Fibroblast of skin of back (primary cell): Measurements from ENCODE around the gene B3GNT3.

ENCODE experiments used
- DNase-seq: peaks from one replicate; pipeline ENCODE4 v3.0.0-alpha.2; 2013

Gene B3GNT3

DNA sequence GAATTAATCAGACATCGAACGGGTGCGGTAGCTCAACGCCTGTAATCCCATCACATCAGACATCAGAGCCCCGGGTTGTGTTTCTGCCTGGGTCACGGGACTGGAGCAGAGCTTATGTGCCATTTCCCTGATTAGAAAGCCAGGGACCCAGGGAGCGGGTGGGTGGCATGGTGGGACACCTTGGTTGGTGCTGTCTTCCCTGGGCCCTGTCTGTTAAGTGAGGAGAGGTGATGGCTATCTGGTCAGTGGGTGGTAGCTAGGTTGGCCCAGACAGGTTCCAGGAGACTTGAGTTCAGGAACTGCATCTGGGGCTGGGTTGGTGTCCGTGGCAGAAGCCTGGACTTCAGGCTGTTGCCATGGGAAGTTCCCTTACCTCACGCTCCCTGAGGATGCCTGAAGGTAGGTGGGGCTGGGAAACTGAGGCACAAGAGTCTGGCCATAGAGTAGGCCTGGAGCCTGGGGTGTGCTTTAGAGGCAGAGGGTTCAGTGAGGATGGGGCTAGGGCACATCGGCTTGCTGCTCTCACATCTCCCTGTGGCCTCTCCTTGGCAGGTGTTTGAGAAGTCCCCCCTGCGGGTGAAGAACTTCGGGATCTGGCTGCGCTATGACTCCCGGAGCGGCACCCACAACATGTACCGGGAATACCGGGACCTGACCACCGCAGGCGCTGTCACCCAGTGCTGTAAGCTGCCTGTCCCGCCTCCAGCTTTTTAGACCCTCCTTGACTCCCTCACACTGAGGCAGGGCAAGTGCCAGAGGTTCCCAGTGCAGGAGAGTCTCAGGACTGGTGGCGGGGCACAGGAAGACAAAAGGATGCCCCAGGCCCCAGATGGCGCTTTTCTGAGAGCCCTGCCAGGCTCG is 66.8 kb downstream of the B3GNT3 start:
- no peak for DNase-seq

DNA sequence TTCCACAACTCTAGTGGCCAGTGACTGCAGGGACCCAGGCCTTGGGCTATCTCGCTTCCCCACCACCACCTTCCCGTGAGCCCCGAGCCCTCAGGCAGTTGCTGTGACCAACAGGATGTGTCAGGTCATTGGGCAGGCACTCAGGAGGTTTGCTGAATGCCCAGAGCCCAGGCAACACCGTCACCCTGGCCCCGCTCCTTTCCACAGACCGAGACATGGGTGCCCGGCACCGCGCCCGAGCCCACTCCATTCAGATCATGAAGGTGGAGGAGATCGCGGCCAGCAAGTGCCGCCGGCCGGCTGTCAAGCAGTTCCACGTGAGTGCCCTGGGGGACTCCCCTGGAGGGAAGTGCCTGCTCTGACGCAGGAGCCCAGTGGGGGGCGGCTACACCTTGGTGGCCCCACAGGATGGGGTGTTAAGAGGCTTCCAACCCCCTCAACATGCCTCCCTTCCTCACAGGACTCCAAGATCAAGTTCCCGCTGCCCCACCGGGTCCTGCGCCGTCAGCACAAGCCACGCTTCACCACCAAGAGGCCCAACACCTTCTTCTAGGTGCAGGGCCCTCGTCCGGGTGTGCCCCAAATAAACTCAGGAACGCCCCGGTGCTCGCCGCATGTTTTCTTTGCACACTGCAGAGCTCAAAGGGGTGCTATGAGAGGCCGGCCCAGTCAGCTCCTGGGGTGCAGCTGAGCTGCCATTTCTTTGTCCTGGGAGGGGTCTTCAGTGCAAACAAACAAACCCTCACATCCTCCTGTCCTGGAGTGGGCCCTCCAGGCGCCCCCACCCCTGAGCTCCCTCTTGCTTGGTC is 68.0 kb downstream of the B3GNT3 start:
- DNase-seq: no peak
